AG04449 (cell line): ENCODE data around the gene PCDHGA1.

Experiments used
- CTCF ChIA-PET: fragments of 350-600 bp; formaldehyde crosslinking; extraction: SDS; loops from one replicate; lab custom pipeline; 2021; ENCODE audit warnings: antibody characterized with exemption; lab: Yijun Ruan, JAX
- POLR2A ChIA-PET: fragments of 400-600, 350-600 bp; formaldehyde crosslinking; extraction: SDS; loops from one replicate; lab custom pipeline; 2020; ENCODE audit warnings: antibody characterized with exemption, inconsistent platforms; lab: Yijun Ruan, JAX
- DNase-seq: peaks from one replicate; pipeline ENCODE4 v3.0.0-alpha.2; 2010; ENCODE audit warnings: low read depth, low spot score
- H3K4me3 ChIP-seq: 2 replicates; pipeline ENCODE4 v1.5.1; 2011; ENCODE audit warnings: low read depth, mild to moderate bottlenecking, control low read depth, low read length
- TF ChIP-seq, protein P1 (sequence below): IDR thresholded peaks from one replicate; pipeline ENCODE4 v1.5.1; 2011; ENCODE audit warnings: mild to moderate bottlenecking, moderate library complexity, low read length, control low read depth, inconsistent platforms; ENCODE audit not compliant: insufficient read depth; ENCODE audit errors: missing control alignments

The PCDHGA1 gene

DNA sequence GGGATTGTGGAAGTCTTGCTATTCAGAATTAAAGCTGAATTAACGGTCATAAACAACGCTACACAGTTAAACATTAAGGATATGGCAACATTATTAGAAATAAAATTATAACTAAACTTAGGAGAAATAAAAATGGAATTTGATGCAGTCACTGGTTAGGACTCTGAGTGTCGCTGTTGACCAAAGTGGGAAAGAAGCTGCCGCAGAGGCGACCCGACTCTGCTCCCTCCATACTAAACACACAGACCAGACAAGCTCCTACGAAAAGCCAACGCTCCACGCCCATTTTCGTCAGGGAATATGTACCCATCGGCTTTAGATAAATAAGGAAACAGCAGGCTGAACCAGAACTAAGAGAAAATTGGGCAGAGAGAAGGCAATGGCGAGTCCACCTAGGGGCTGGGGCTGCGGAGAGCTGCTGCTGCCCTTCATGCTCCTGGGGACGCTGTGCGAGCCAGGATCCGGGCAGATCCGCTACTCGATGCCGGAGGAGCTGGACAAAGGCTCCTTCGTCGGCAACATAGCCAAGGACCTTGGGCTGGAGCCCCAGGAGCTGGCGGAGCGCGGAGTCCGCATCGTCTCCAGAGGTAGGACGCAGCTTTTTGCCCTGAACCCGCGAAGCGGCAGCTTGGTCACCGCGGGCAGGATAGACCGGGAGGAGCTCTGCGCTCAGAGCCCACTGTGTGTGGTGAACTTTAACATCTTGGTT lies 33.8 kb downstream of the PCDHGA1 start, which contains the start of gene PCDHGA5:
Gene PCDHGA5 (plus strand): TSS at position 211 of the 709 bp plus-strand sequence. CDS start 169 bp downstream, at position 380.
- no peak for DNase-seq
- CTCF ChIA-PET: interaction anchor here (0.6 to 3.5 kb wide), 20 partner anchors 9 to 228 kb away, joined by 3 to 27 read pairs (median 4); partner anchors contain the start of genes PCDHGA1, PCDHGA10, PCDHGA12 and PCDHGA3
- TF ChIP-seq, protein P1, sequence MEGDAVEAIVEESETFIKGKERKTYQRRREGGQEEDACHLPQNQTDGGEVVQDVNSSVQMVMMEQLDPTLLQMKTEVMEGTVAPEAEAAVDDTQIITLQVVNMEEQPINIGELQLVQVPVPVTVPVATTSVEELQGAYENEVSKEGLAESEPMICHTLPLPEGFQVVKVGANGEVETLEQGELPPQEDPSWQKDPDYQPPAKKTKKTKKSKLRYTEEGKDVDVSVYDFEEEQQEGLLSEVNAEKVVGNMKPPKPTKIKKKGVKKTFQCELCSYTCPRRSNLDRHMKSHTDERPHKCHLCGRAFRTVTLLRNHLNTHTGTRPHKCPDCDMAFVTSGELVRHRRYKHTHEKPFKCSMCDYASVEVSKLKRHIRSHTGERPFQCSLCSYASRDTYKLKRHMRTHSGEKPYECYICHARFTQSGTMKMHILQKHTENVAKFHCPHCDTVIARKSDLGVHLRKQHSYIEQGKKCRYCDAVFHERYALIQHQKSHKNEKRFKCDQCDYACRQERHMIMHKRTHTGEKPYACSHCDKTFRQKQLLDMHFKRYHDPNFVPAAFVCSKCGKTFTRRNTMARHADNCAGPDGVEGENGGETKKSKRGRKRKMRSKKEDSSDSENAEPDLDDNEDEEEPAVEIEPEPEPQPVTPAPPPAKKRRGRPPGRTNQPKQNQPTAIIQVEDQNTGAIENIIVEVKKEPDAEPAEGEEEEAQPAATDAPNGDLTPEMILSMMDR: no peak
- POLR2A ChIA-PET: interaction anchor here (0.6 kb wide), 1 partner anchor 157 kb away, joined by 3 read pairs; no protein-coding TSS in a partner anchor
- H3K4me3 ChIP-seq: peak within 1 kb of the TSS; percentile 44

DNA sequence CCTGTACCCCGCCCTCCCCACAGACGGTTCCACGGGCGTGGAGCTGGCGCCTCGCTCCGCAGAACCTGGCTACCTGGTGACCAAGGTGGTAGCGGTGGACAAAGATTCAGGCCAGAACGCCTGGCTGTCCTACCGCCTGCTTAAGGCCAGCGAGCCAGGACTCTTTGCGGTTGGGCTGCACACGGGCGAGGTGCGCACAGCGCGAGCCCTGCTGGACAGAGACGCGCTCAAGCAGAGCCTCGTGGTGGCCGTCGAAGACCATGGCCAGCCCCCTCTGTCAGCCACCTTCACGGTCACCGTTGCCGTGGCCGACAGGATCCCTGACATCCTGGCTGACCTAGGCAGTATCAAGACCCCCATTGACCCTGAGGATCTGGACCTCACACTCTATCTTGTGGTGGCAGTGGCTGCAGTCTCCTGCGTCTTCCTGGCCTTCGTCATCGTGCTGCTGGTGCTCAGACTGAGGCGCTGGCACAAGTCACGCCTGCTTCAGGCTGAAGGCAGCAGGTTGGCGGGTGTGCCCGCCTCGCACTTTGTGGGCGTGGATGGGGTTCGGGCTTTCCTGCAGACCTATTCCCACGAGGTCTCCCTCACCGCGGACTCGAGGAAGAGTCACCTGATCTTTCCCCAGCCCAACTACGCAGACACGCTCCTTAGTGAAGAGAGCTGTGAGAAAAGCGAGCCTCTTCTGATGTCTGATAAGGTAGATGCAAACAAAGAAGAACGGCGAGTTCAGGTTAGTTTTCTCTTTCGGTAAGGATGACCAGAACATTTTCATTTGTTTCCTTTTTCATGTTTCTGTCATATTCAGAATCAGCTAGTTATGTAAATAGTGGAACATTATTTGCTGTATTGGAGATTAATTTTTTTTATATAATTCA lies 35.9 kb downstream of the PCDHGA1 start:
- TF ChIP-seq, protein P1: no peak
- ChIA-PET POLR2A (no interaction called here), CTCF (interaction anchor here (2.0 to 2.3 kb wide), 2 partner anchors 197 to 201 kb away, joined by 7 to 8 read pairs; no protein-coding TSS in a partner anchor)
- no peak for DNase-seq
- no peak overlapping the region for H3K4me3 ChIP-seq

DNA sequence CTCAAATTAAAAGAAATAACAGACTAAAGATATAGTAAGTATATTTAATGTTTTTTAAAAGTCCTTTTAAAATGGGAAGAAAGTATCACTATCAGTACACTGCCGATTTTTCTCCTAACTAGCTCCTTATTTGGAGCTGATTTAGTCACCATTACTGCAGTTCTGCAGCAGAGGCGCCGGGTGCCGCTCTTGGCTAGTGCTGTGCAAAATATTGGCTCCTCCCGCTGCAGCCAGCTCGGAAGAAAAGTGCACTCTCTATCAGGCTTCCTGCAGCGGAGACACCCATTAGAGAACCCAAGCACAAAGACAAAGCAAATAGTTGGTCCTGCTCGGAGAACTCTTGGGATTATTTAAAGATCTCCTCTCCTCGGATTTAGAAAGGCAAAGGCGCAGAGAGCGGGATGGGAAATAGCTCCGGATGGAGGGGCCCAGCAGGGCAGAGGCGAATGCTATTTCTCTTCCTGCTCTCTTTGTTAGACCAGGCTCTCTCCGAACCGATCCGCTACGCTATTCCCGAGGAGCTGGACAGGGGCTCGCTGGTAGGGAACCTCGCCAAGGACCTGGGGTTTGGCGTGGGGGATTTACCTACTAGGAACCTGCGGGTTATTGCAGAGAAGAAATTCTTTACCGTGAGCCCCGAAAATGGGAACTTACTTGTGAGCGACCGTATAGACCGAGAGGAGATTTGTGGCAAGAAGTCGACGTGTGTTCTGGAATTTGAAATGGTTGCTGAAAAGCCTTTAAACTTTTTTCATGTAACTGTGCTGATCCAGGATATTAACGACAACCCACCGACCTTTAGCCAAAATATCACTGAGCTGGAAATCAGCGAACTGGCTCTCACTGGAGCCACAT lies 39.9 kb downstream of the PCDHGA1 start, which contains the start of gene PCDHGB3:
Gene PCDHGB3 (plus strand): TSS at position 249 of the 855 bp plus-strand sequence. CDS start 153 bp downstream, at position 402.
- ChIA-PET POLR2A (interaction anchor here (0.6 to 2.2 kb wide), 2 partner anchors 188 to 194 kb away, joined by 3 to 9 read pairs; no protein-coding TSS in a partner anchor), CTCF (interaction anchor here (0.5 to 3.8 kb wide), 45 partner anchors 9 to 198 kb away, joined by 3 to 99 read pairs (median 4); partner anchors contain the start of genes PCDHGA1, PCDHGA10, PCDHGA11 and PCDHGA12)
- DNase-seq: no peak
- peak within 1 kb of the TSS; percentile 45 for H3K4me3 ChIP-seq
- TF ChIP-seq, protein P1: peak; percentile 40

DNA sequence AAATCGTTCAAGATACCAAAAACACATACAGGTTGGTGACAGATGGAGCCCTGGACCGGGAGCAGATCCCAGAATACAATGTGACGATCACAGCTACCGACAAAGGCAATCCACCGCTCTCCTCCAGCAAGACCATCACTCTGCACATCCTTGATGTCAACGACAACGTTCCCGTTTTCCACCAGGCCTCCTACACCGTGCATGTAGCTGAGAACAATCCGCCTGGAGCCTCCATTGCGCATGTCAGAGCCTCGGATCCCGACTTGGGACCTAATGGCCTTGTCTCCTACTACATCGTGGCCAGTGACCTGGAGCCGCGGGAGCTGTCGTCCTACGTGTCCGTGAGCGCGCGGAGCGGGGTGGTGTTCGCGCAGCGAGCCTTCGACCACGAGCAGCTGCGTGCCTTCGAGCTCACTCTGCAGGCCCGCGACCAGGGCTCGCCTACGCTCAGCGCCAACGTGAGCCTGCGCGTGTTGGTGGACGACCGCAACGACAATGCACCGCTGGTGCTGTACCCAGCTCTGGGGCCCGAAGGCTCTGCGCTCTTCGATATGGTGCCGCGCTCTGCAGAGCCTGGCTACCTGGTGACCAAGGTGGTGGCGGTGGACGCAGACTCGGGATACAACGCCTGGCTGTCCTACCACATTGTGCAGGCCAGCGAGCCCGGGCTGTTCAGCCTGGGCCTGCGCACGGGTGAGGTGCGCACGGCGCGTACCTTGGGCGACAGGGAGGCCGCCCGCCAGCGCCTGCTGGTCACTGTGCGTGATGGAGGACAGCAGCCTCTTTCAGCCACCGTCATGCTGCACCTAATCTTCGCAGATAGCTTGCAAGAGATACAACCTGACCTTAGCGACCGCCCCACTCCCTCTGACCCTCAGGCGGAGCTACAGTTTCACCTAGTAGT lies 41.5 kb downstream of the PCDHGA1 start:
- POLR2A ChIA-PET: interaction anchor here (2.2 kb wide), 1 partner anchor 192 kb away, joined by 9 read pairs; no protein-coding TSS in a partner anchor
- TF ChIP-seq, protein P1: no peak
- DNase-seq: no peak
- CTCF ChIA-PET: interaction anchor here (0.8 to 3.8 kb wide), 12 partner anchors 13 to 195 kb away, joined by 3 to 99 read pairs (median 8); partner anchors contain the start of genes PCDHGA10, PCDHGA3, PCDHGA4 and PCDHGB2
- no peak overlapping the region for H3K4me3 ChIP-seq
